Activated CD4-positive, CD25-positive, alpha-beta regulatory T cell treated with anti-CD3 and anti-CD28 coated beads, Interleukin-2, amount 50 U/mL, for 72 hours (primary cell): ENCODE results near the gene SLC35C1.

Source experiments
- DNase-seq: peaks from one replicate; pipeline ENCODE4 v3.0.0; 2021

Gene SLC35C1

GRCh38 chr11:45846974-45847910, 42.3 kb downstream of the SLC35C1 start, which contains the start of gene CRY2:
Gene CRY2, plus strand, starts transcription at chr11:45847475. Its CDS starts 16 bp downstream, at chr11:45847491.
- DNase-seq = peak; percentile 99

- peak; percentile 52 for DNase-seq
Observed at GRCh38 chr11:45847911-45848316, 43.0 kb downstream of the SLC35C1 start.

GRCh38 chr11:45848654-45849081, 43.7 kb downstream of the SLC35C1 start:
- DNase-seq = no peak

- no peak for DNase-seq
Observed at GRCh38 chr11:45850446-45850845, 45.5 kb downstream of the SLC35C1 start.

GRCh38 chr11:45851228-45851627, 46.3 kb downstream of the SLC35C1 start:
- DNase-seq = no peak

GRCh38 chr11:45852018-45852711, 47.2 kb downstream of the SLC35C1 start:
- no peak for DNase-seq

- no peak for DNase-seq
Observed at GRCh38 chr11:45852712-45853101, 47.8 kb downstream of the SLC35C1 start.

GRCh38 chr11:45853332-45854219, 48.6 kb downstream of the SLC35C1 start:
- DNase-seq = no peak

GRCh38 chr11:45855308-45855707, 50.4 kb downstream of the SLC35C1 start:
- DNase-seq = no peak

- DNase-seq = no peak
Observed at GRCh38 chr11:45856044-45856468, 51.1 kb downstream of the SLC35C1 start.

- no peak for DNase-seq
Observed at GRCh38 chr11:45857961-45858474, 53.1 kb downstream of the SLC35C1 start.

- DNase-seq = no peak
Observed at GRCh38 chr11:45858751-45859398, 53.9 kb downstream of the SLC35C1 start.

GRCh38 chr11:45859661-45860140, 54.8 kb downstream of the SLC35C1 start:
- no peak for DNase-seq

- DNase-seq = no peak
Observed at GRCh38 chr11:45860348-45860747, 55.4 kb downstream of the SLC35C1 start.

- DNase-seq = no peak
Observed at GRCh38 chr11:45860764-45861510, 56.0 kb downstream of the SLC35C1 start.
